ENCODE measurements around the gene FAM131B.
"Not testable (repeated sequence)": the region's sequence is repeated elsewhere in the genome, so short reads cannot be mapped to it uniquely, and the experiment has no call there.

The FAM131B gene

GRCh38 chr7:143394777-143395176, 32.3 kb upstream of the FAM131B start:
- no peak for DNase-seq

GRCh38 chr7:143394068-143394467, 31.6 kb upstream of the FAM131B start:
- DNase-seq: no peak

GRCh38 chr7:143393267-143394041, 30.9 kb upstream of the FAM131B start:
- no peak for DNase-seq

- no peak for DNase-seq
These were observed 30.4 kb upstream of the FAM131B start for GRCh38 chr7:143392875-143393266.

GRCh38 chr7:143392427-143392826, 29.9 kb upstream of the FAM131B start:
- not testable (repeated sequence) for DNase-seq

GRCh38 chr7:143391462-143392404, 29.2 kb upstream of the FAM131B start:
- no peak for DNase-seq

- no peak for DNase-seq
These were observed 28.3 kb upstream of the FAM131B start for GRCh38 chr7:143390773-143391317.

- no peak for DNase-seq
These were observed 27.7 kb upstream of the FAM131B start for GRCh38 chr7:143390104-143390772.

GRCh38 chr7:143389316-143390103, 27.0 kb upstream of the FAM131B start:
- no peak for DNase-seq

GRCh38 chr7:143388491-143389101, 26.1 kb upstream of the FAM131B start:
- DNase-seq: no peak

- no peak for DNase-seq
These were observed 25.5 kb upstream of the FAM131B start for GRCh38 chr7:143388051-143388450.

GRCh38 chr7:143387156-143387975, 24.9 kb upstream of the FAM131B start:
- no peak for DNase-seq

- DNase-seq: peak; percentile 63
These were observed 23.6 kb upstream of the FAM131B start for GRCh38 chr7:143385891-143386781.

- no peak for DNase-seq
These were observed 22.4 kb upstream of the FAM131B start for GRCh38 chr7:143384661-143385631.

- no peak for DNase-seq
These were observed 21.6 kb upstream of the FAM131B start for GRCh38 chr7:143384148-143384547.

- DNase-seq: no peak
These were observed 21.1 kb upstream of the FAM131B start for GRCh38 chr7:143383642-143383957.

GRCh38 chr7:143382791-143383641, 20.5 kb upstream of the FAM131B start:
- DNase-seq: no peak

Data from CD4-positive, alpha-beta T cell treated with Interleukin-12 subunit alpha and Interleukin-12 subunit beta, for 1 hour (primary cell).